GM12878 (cell line): ENCODE results near the gene IMMP2L. TPM values are rescaled to one million over a fixed set of nuclear protein-coding genes. Genes with fewer than 3 reads are reported as not detected.

Source experiments
- ATAC-seq: fragments of 200-7000 bp; cut with Tn5 transposase; 3 replicates; pipeline ENCODE4 v1.9.1; 2020; ENCODE audit warnings: mild to moderate bottlenecking, moderate library complexity
- BruUV-seq: library from RNA; stranded (reverse); fragments of 400-500 nt; replicated peaks from 2 replicates; lab custom pipeline; 2021; lab: Mats Ljungman, UMichigan
- CTCF ChIA-PET: fragments of 300-600 bp; sonication (Branson Sonifier 250); formaldehyde crosslinking; extraction: SDS; loops from one replicate; lab custom pipeline; 2021; ENCODE audit warnings: inconsistent platforms; lab: Yijun Ruan, JAX
- POLR2A ChIA-PET: fragments of 350-600 bp; formaldehyde crosslinking; extraction: SDS; loops from one replicate; lab custom pipeline; 2021; ENCODE audit warnings: inconsistent platforms; lab: Charles Lee
- RAD21 ChIA-PET: fragments of 300-600 bp; sonication (Branson Sonifier 250); formaldehyde crosslinking; loops from one replicate; lab custom pipeline; 2023; ENCODE audit warnings: antibody characterized with exemption; ENCODE audit not compliant: unreplicated experiment; lab: Charles Lee
- SMC1A ChIA-PET: fragments of 300-600 bp; sonication (Branson Sonifier 250); formaldehyde crosslinking; loops from one replicate; lab custom pipeline; 2023; ENCODE audit not compliant: unreplicated experiment, uncharacterized antibody; lab: Charles Lee
- DNase-seq: peaks from one replicate; pipeline ENCODE4 v3.0.0-alpha.2; 2011; ENCODE audit warnings: low read depth, low spot score
- FAIRE-seq: peaks from 3 replicates; lab custom pipeline; 2011; peaks lifted over from hg19 to GRCh38; lab: Jason Lieb, UNC
- H2AFZ ChIP-seq: 2 replicates; pipeline ENCODE4 v1.6.0; 2011; ENCODE audit warnings: low read depth, low read length, control low read depth; ENCODE audit not compliant: control insufficient read depth
- H3K27ac ChIP-seq: 2 replicates; pipeline ENCODE4 v1.5.1; 2011; ENCODE audit warnings: control low read depth; ENCODE audit not compliant: control insufficient read depth, insufficient read depth
- H3K27me3 ChIP-seq, 2 experiments: replicated peaks in 1 of 2; 2 replicates each; pipeline versions ENCODE4 v1.6.0 to v1.6.1; 2011; ENCODE audit warnings: low read length in 1 of 2; ENCODE audit not compliant: control insufficient read depth in 2 of 2, insufficient read depth in 2 of 2
- H3K36me3 ChIP-seq, 2 experiments: 2 replicates each; pipeline ENCODE4 v1.5.1; 2011; ENCODE audit warnings: low read length in 1 of 2; ENCODE audit not compliant: control insufficient read depth in 2 of 2, insufficient read depth in 2 of 2
- H3K4me1 ChIP-seq: 2 replicates; pipeline ENCODE4 v1.6.1; 2011; ENCODE audit warnings: mild to moderate bottlenecking, low read length, moderate library complexity, mixed read lengths; ENCODE audit not compliant: control insufficient read depth, insufficient read depth
- H3K4me2 ChIP-seq: 2 replicates; pipeline ENCODE4 v1.6.0; 2011; ENCODE audit warnings: control low read depth; ENCODE audit not compliant: control insufficient read depth, insufficient read depth
- H3K4me3 ChIP-seq: fragments of 200-600 bp; sonication (generic); 2 replicates; pipeline ENCODE4 v1.5.1; 2016
- H3K79me2 ChIP-seq: 2 replicates; pipeline ENCODE4 v1.6.0; 2011; ENCODE audit warnings: low read length; ENCODE audit not compliant: control insufficient read depth, insufficient read depth
- H3K9ac ChIP-seq: 2 replicates; pipeline ENCODE4 v1.8.0; 2011; ENCODE audit warnings: low read length, control low read depth, mixed read lengths; ENCODE audit not compliant: control insufficient read depth, insufficient read depth
- H3K9me3 ChIP-seq: replicated peaks from 3 replicates; pipeline ENCODE4 v1.5.1; 2011; ENCODE audit warnings: mild to moderate bottlenecking, low read length; ENCODE audit not compliant: control insufficient read depth, insufficient read depth
- H4K20me1 ChIP-seq: 2 replicates; pipeline ENCODE4 v1.6.0; 2011; ENCODE audit not compliant: control insufficient read depth, insufficient read depth
- ATF3 ChIP-seq: IDR thresholded peaks from 2 replicates; pipeline ENCODE4 v1.6.1; 2011; ENCODE audit warnings: low read depth, mild to moderate bottlenecking, low read length, moderate library complexity, borderline replicate concordance; ENCODE audit errors: extremely low read depth
- BACH1 ChIP-seq: fragments of 450-650 bp; IDR thresholded peaks from 2 replicates; pipeline ENCODE4 v1.6.1; 2017; ENCODE audit warnings: mild to moderate bottlenecking, borderline replicate concordance
- BHLHE40 ChIP-seq, 2 experiments: fragments of 450-650 bp in 1 of 2; IDR thresholded peaks; 2 replicates each; pipeline ENCODE4 v1.6.1; 2011 to 2017; ENCODE audit warnings: low read depth in 2 of 2, borderline replicate concordance in 1 of 2, improper control_type of control experiment in 1 of 2, low read length in 1 of 2, mild to moderate bottlenecking in 1 of 2
- CBFB ChIP-seq: IDR thresholded peaks from 2 replicates; pipeline ENCODE4 v1.6.1; 2016; ENCODE audit warnings: antibody characterized with exemption, low read depth
- CHD1 ChIP-seq: IDR thresholded peaks from 2 replicates; pipeline ENCODE4 v1.6.1; 2012; ENCODE audit warnings: low read depth, low read length, improper control_type of control experiment
- FOXM1 ChIP-seq: IDR thresholded peaks from 2 replicates; pipeline ENCODE4 v1.6.1; 2012; ENCODE audit warnings: low read depth, mild to moderate bottlenecking, inconsistent platforms, low read length, moderate library complexity
- IKZF2 ChIP-seq, 2 experiments: fragments of 450-650 bp; IDR thresholded peaks; 2 replicates each; pipeline ENCODE4 v1.6.1; 2017; ENCODE audit warnings: mild to moderate bottlenecking in 2 of 2, moderate library complexity in 2 of 2
- NFXL1 ChIP-seq: fragments of 450-650 bp; IDR thresholded peaks from 2 replicates; pipeline ENCODE4 v1.6.1; 2017; ENCODE audit warnings: antibody characterized with exemption, mild to moderate bottlenecking, borderline replicate concordance
- PKNOX1 ChIP-seq: fragments of 450-650 bp; IDR thresholded peaks from 2 replicates; pipeline ENCODE4 v1.6.1; 2016; ENCODE audit warnings: mild to moderate bottlenecking
- RFX5 ChIP-seq: IDR thresholded peaks from 2 replicates; pipeline ENCODE4 v1.6.1; 2011; ENCODE audit warnings: low read depth, low read length, improper control_type of control experiment
- SKIL ChIP-seq: fragments of 450-650 bp; IDR thresholded peaks from 2 replicates; pipeline ENCODE4 v1.6.1; 2017; ENCODE audit warnings: mild to moderate bottlenecking, low read depth, inconsistent platforms; ENCODE audit not compliant: poor library complexity, severe bottlenecking
- TCF3 ChIP-seq: IDR thresholded peaks from 2 replicates; pipeline ENCODE4 v1.6.1; 2012; ENCODE audit warnings: low read depth, mild to moderate bottlenecking, low read length, borderline replicate concordance; ENCODE audit not compliant: insufficient read depth
- WRNIP1 ChIP-seq: IDR thresholded peaks from 2 replicates; pipeline ENCODE4 v1.6.1; 2011; ENCODE audit warnings: low read depth, low read length, improper control_type of control experiment, borderline replicate concordance
- YY1 ChIP-seq: IDR thresholded peaks from 2 replicates; pipeline ENCODE4 v1.6.1; 2011; ENCODE audit warnings: low read depth, mild to moderate bottlenecking, low read length
- ZZZ3 ChIP-seq: IDR thresholded peaks from 2 replicates; pipeline ENCODE4 v1.6.1; 2011; ENCODE audit warnings: low read depth; ENCODE audit not compliant: control insufficient read depth, insufficient read length
- in situ Hi-C: fragments of 300-500 bp; cut with MboI; formaldehyde crosslinking; loops from 9 replicates; pipeline ENCODE4 v1.14.3; 2018; ENCODE audit warnings: mixed read lengths
- intact Hi-C: fragments of 100-400 bp; cut with micrococcal nuclease; formaldehyde crosslinking; loops from one replicate; pipeline ENCODE4 v1.14.2; 2022; ENCODE audit not compliant: unreplicated experiment
- polyA plus RNA-seq, 11 experiments: library from polyadenylated mRNA; depleted of rRNA in 4 of 11; unstranded in 6 of 11; stranded (reverse) in 5 of 11; fragments of >200 nt; fragmentation: Nextera tagmentation in 4 of 11; fragmentation: Illumina TruSeq in 1 of 11; extraction: Ambion mirVana in 4 of 11; extraction: Trizol in 1 of 11; gene quantifications; 1 replicate in 1 of 11; 2 replicates in 10 of 11; pipeline versions ENCODE4 v1.2.1 to v1.2.3, GENCODE V29; 2011 to 2016; ENCODE audit warnings: inconsistent platforms in 2 of 11, missing spikeins in 2 of 11, low read depth in 1 of 11
- total RNA-seq, 4 experiments: library from RNA; depleted of rRNA in 3 of 4; stranded (reverse); fragments of >200 nt in 3 of 4; fragmentation: Illumina TruSeq in 1 of 4; extraction: Trizol in 1 of 4; gene quantifications; 2 replicates each; pipeline versions ENCODE4 v1.2.1 to v1.2.3, GENCODE V29; 2013 to 2021
- TF ChIP-seq, protein P1 (sequence below): fragments of 450-650 bp; IDR thresholded peaks from 2 replicates; pipeline ENCODE4 v1.6.1; 2016; ENCODE audit warnings: mild to moderate bottlenecking

The IMMP2L gene
- total and polyA plus RNA-seq, 10 of the 15 experiments (the other 5 are each of a cell fraction or from before 2014, with no cell fraction given), result 12.6 to 46.3 (median 19.6) TPM

GRCh38 chr7:111003883-111004282 lies 558.4 kb downstream of the IMMP2L start:
- Histone ChIP-seq H3K9ac (no peak overlapping the region), H3K4me3 (no peak overlapping the region), H3K27me3 (no peaks in the 10 kb centered on the region), H3K79me2 (no peaks in the 10 kb centered on the region), H3K4me2 (no peak overlapping the region), H3K4me1 (no peaks in the 10 kb centered on the region), H3K36me3 (no peaks in the 10 kb centered on the region), H2AFZ (no peak overlapping the region), H3K9me3 (no peaks in the 10 kb centered on the region), H4K20me1 (no peaks in the 10 kb centered on the region), H3K27ac (no peak overlapping the region)
- DNase-seq (no peak), FAIRE-seq (no peak), ATAC-seq (no peak)
- ChIA-PET CTCF (no interaction called here), SMC1A (no interaction called here), POLR2A (no interaction called here), RAD21 (no interaction called here)
- TF ChIP-seq BHLHE40 (IDR thresholded peaks at IDR 0.05; ENCODE audit: borderline replicate concordance in 1 of 2, low read depth in 2 of 2, low read length in 1 of 2) (no peak), NFXL1 (no peak), ATF3 (no peak), TCF3 (no peak), PKNOX1 (no peak), YY1 (no peak), RFX5 (no peak), SKIL (no peak), IKZF2 (IDR thresholded peaks at IDR 0.05) (no peak), ZZZ3 (no peak), FOXM1 (no peak), CBFB (no peak), WRNIP1 (no peak), BACH1 (no peak), CHD1 (no peak)
- TF ChIP-seq, protein P1, sequence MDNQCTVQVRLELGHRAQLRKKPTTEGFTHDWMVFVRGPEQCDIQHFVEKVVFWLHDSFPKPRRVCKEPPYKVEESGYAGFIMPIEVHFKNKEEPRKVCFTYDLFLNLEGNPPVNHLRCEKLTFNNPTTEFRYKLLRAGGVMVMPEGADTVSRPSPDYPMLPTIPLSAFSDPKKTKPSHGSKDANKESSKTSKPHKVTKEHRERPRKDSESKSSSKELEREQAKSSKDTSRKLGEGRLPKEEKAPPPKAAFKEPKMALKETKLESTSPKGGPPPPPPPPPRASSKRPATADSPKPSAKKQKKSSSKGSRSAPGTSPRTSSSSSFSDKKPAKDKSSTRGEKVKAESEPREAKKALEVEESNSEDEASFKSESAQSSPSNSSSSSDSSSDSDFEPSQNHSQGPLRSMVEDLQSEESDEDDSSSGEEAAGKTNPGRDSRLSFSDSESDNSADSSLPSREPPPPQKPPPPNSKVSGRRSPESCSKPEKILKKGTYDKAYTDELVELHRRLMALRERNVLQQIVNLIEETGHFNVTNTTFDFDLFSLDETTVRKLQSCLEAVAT, result no peak
- BruUV-seq, result no TSS peak
- in situ Hi-C loops, result no loop called here
- intact Hi-C loops, result no loop called here
